Liver (tissue), 3 donors: ENCODE data around the gene KBTBD13.
"Not testable (repeated sequence)": the region's sequence is repeated elsewhere in the genome, so short reads cannot be mapped to it uniquely, and the experiment has no call there.

Experiments
- ATF3 ChIP-seq: IDR thresholded peaks from 2 replicates; pipeline ENCODE4 v1.6.1; 2016; ENCODE audit warnings: antibody characterized with exemption
- CTCF ChIP-seq: fragments of 150-350 bp; IDR thresholded peaks from 2 replicates; pipeline ENCODE4 v1.5.1; 2017; ENCODE audit warnings: improper control_type of control experiment, low read depth, low read length; ENCODE audit not compliant: missing input control
- EGR1 ChIP-seq, 2 donors: IDR thresholded peaks; 2 replicates each; pipeline ENCODE4 v1.6.1; 2016 to 2018; ENCODE audit warnings: antibody characterized with exemption in 2 of 2, low read depth in 2 of 2
- GABPA ChIP-seq, 2 donors: IDR thresholded peaks in 1 of 2; conservative IDR thresholded peaks in 1 of 2; 2 replicates each; pipeline ENCODE4 v1.6.1; 2016; ENCODE audit warnings: antibody characterized with exemption in 2 of 2, mild to moderate bottlenecking in 1 of 2, moderate library complexity in 1 of 2
- JUND ChIP-seq, 2 donors: IDR thresholded peaks; 2 replicates each; pipeline ENCODE4 v1.6.1; 2016; ENCODE audit warnings: antibody characterized with exemption in 2 of 2
- MAX ChIP-seq: IDR thresholded peaks from 2 replicates; pipeline ENCODE4 v1.6.1; 2016; ENCODE audit warnings: antibody characterized with exemption
- RAD21 ChIP-seq, 2 donors: IDR thresholded peaks; 2 replicates each; pipeline ENCODE4 v1.6.1; 2016; ENCODE audit warnings: antibody characterized with exemption in 2 of 2, mild to moderate bottlenecking in 2 of 2
- REST ChIP-seq: IDR thresholded peaks from 2 replicates; pipeline ENCODE4 v1.6.1; 2016; ENCODE audit warnings: antibody characterized with exemption, mild to moderate bottlenecking
- RXRA ChIP-seq, 2 donors: IDR thresholded peaks; 2 replicates each; pipeline ENCODE4 v1.6.1; 2017 to 2018; ENCODE audit warnings: antibody characterized with exemption in 2 of 2, mild to moderate bottlenecking in 1 of 2
- SP1 ChIP-seq: IDR thresholded peaks from 2 replicates; pipeline ENCODE4 v1.6.1; 2018; ENCODE audit warnings: antibody characterized with exemption, mild to moderate bottlenecking
- YY1 ChIP-seq: IDR thresholded peaks from 2 replicates; pipeline ENCODE4 v1.6.1; 2016; ENCODE audit warnings: antibody characterized with exemption, mild to moderate bottlenecking
- ZBTB33 ChIP-seq: IDR thresholded peaks from 2 replicates; pipeline ENCODE4 v1.6.1; 2016; ENCODE audit warnings: antibody characterized with exemption
- donor health status: healthy.
- donor health status: healthy.

GRCh38 chr15:65093793-65094170 is 17.2 kb downstream of the KBTBD13 start:
- not testable (repeated sequence) for TF ChIP-seq CTCF; RXRA (IDR thresholded peaks at IDR 0.05); MAX; YY1; RAD21 (IDR thresholded peaks at IDR 0.05); ZBTB33; ATF3; SP1; EGR1 (IDR thresholded peaks at IDR 0.05; ENCODE audit: low read depth in 2 of 2); JUND (IDR thresholded peaks at IDR 0.05); GABPA (IDR thresholded peaks at IDR 0.05 in 1 of 2, conservative IDR thresholded peaks at IDR 0.05 in 1 of 2); REST
